Stimulated activated effector memory CD8-positive, alpha-beta T cell treated with anti-CD3 and anti-CD28 coated beads, Interleukin-12 subunit alpha, Interleukin-12 subunit beta, amount 100 ng/mL, for 72 hours (primary cell): Measurements from ENCODE around the gene LAT.

Experiments used
- ATAC-seq: fragments of 150-1000 bp; cut with Tn5 transposase; 2 replicates; pipeline ENCODE4 v1.10.0; 2021
- DNase-seq, 2 donors: peaks; one replicate each; pipeline ENCODE4 v3.0.0; 2021 to 2022; ENCODE audit warnings: low spot score in 2 of 2
- H3K27ac Mint-ChIP-seq: one replicate; pipeline ENCODE4 v1.8.0; 2022; ENCODE audit warnings: mild to moderate bottlenecking, mixed read lengths
- H3K36me3 Mint-ChIP-seq: one replicate; pipeline ENCODE4 v1.8.0; 2022; ENCODE audit warnings: mild to moderate bottlenecking, mixed read lengths
- H3K4me1 Mint-ChIP-seq: one replicate; pipeline ENCODE4 v1.8.0; 2022; ENCODE audit warnings: mixed read lengths
- H3K4me3 Mint-ChIP-seq: one replicate; pipeline ENCODE4 v1.8.0; 2022; ENCODE audit warnings: mild to moderate bottlenecking, mixed read lengths
- H3K9me3 Mint-ChIP-seq: one replicate; pipeline ENCODE4 v1.8.0; 2022; ENCODE audit warnings: mixed read lengths

Gene LAT

GRCh38 chr16:29011112-29011511, 26.3 kb downstream of the LAT start:
- DNase-seq = no peak
- no peak overlapping the region for H3K4me3 Mint-ChIP-seq
- H3K4me1 Mint-ChIP-seq = peaks cover 44% of the 10 kb centered on the region
- no peaks in the 10 kb centered on the region for H3K9me3 Mint-ChIP-seq
- H3K36me3 Mint-ChIP-seq = no peaks in the 10 kb centered on the region
- H3K27ac Mint-ChIP-seq = no peak overlapping the region
- no peak for ATAC-seq

- no peaks in the 10 kb centered on the region for H3K9me3 Mint-ChIP-seq
- H3K4me3 Mint-ChIP-seq = peak overlapping the region; percentile 0
- peaks cover 44% of the 10 kb centered on the region for H3K4me1 Mint-ChIP-seq
- DNase-seq (no peak), ATAC-seq (no peak)
- no peaks in the 10 kb centered on the region for H3K36me3 Mint-ChIP-seq
- peak overlapping the region; percentile 91 for H3K27ac Mint-ChIP-seq
Measured at GRCh38 chr16:29011851-29012250, 27.0 kb downstream of the LAT start.

GRCh38 chr16:29012913-29013553, 28.2 kb downstream of the LAT start:
- peak; percentile 38 for ATAC-seq
- Mint-ChIP-seq H3K4me1 (peaks cover 39% of the 10 kb centered on the region), H3K36me3 (no peaks in the 10 kb centered on the region), H3K4me3 (peak overlapping the region; percentile 0), H3K9me3 (no peaks in the 10 kb centered on the region), H3K27ac (peak overlapping the region; percentile 91)
- DNase-seq = no peak

GRCh38 chr16:29014561-29015069, 29.8 kb downstream of the LAT start:
- Mint-ChIP-seq H3K4me3 (no peak overlapping the region), H3K27ac (no peak overlapping the region), H3K4me1 (peaks cover 24% of the 10 kb centered on the region), H3K36me3 (no peaks in the 10 kb centered on the region), H3K9me3 (no peaks in the 10 kb centered on the region)
- ATAC-seq = peak; percentile 26
- no peak for DNase-seq

- no peak for ATAC-seq
- H3K9me3 Mint-ChIP-seq = no peaks in the 10 kb centered on the region
- H3K36me3 Mint-ChIP-seq = no peaks in the 10 kb centered on the region
- H3K4me1 Mint-ChIP-seq = peaks cover 43% of the 10 kb centered on the region
- DNase-seq = no peak
- H3K4me3 Mint-ChIP-seq = no peak overlapping the region
- peak overlapping the region; percentile 92 for H3K27ac Mint-ChIP-seq
Measured at GRCh38 chr16:29022196-29022595, 37.3 kb downstream of the LAT start.

- Mint-ChIP-seq H3K27ac (peak overlapping the region; percentile 88), H3K4me1 (peaks cover 51% of the 10 kb centered on the region), H3K9me3 (no peaks in the 10 kb centered on the region), H3K36me3 (no peaks in the 10 kb centered on the region), H3K4me3 (peak overlapping the region; percentile 37)
- DNase-seq (peak in 1 of 2 donors; percentile 67), ATAC-seq (no peak)
Measured at GRCh38 chr16:29023279-29024277, 38.7 kb downstream of the LAT start.

GRCh38 chr16:29024278-29024677, 39.4 kb downstream of the LAT start:
- H3K9me3 Mint-ChIP-seq = no peaks in the 10 kb centered on the region
- no peak for ATAC-seq
- peak overlapping the region; percentile 88 for H3K27ac Mint-ChIP-seq
- no peaks in the 10 kb centered on the region for H3K36me3 Mint-ChIP-seq
- H3K4me1 Mint-ChIP-seq = peaks cover 58% of the 10 kb centered on the region
- H3K4me3 Mint-ChIP-seq = peak overlapping the region; percentile 37
- DNase-seq = no peak

- ATAC-seq (no peak), DNase-seq (no peak)
- Mint-ChIP-seq H3K4me1 (peaks cover 65% of the 10 kb centered on the region), H3K36me3 (no peaks in the 10 kb centered on the region), H3K27ac (no peak overlapping the region), H3K9me3 (no peaks in the 10 kb centered on the region), H3K4me3 (no peak overlapping the region)
Measured at GRCh38 chr16:29025218-29025617, 40.4 kb downstream of the LAT start.

- H3K36me3 Mint-ChIP-seq = no peaks in the 10 kb centered on the region
- H3K4me1 Mint-ChIP-seq = peaks cover 65% of the 10 kb centered on the region
- no peaks in the 10 kb centered on the region for H3K9me3 Mint-ChIP-seq
- DNase-seq (no peak), ATAC-seq (no peak)
- H3K4me3 Mint-ChIP-seq = no peak overlapping the region
- no peak overlapping the region for H3K27ac Mint-ChIP-seq
Measured at GRCh38 chr16:29025735-29026134, 40.9 kb downstream of the LAT start.

- no peaks in the 10 kb centered on the region for H3K9me3 Mint-ChIP-seq
- peak overlapping the region; percentile 54 for H3K4me3 Mint-ChIP-seq
- peak; percentile 33 for ATAC-seq
- DNase-seq = no peak
- peak overlapping the region; percentile 87 for H3K27ac Mint-ChIP-seq
- H3K36me3 Mint-ChIP-seq = no peaks in the 10 kb centered on the region
- peaks cover 50% of the 10 kb centered on the region for H3K4me1 Mint-ChIP-seq
Measured at GRCh38 chr16:29028457-29029167, 43.8 kb downstream of the LAT start.

GRCh38 chr16:29029168-29029994, 44.5 kb downstream of the LAT start:
- H3K4me1 Mint-ChIP-seq = peaks cover 42% of the 10 kb centered on the region
- peak overlapping the region; percentile 54 for H3K4me3 Mint-ChIP-seq
- no peaks in the 10 kb centered on the region for H3K36me3 Mint-ChIP-seq
- ATAC-seq (peak; percentile 100), DNase-seq (peak; percentile 69 to 94)
- peak overlapping the region; percentile 87 for H3K27ac Mint-ChIP-seq
- H3K9me3 Mint-ChIP-seq = no peaks in the 10 kb centered on the region

GRCh38 chr16:29030086-29030840, 45.4 kb downstream of the LAT start:
- Mint-ChIP-seq H3K9me3 (no peaks in the 10 kb centered on the region), H3K4me1 (peaks cover 38% of the 10 kb centered on the region), H3K4me3 (no peak overlapping the region), H3K27ac (peak overlapping the region; percentile 87), H3K36me3 (no peaks in the 10 kb centered on the region)
- ATAC-seq = no peak
- peak in 1 of 2 donors; percentile 47 for DNase-seq
